Measurements from ENCODE around the gene TRAPPC12. TPM values are rescaled to one million over a fixed set of nuclear protein-coding genes. Genes with fewer than 3 reads are reported as not detected.

The TRAPPC12 gene
- total RNA-seq, 1 experiment from 2014 or later = 86.0 TPM

DNA sequence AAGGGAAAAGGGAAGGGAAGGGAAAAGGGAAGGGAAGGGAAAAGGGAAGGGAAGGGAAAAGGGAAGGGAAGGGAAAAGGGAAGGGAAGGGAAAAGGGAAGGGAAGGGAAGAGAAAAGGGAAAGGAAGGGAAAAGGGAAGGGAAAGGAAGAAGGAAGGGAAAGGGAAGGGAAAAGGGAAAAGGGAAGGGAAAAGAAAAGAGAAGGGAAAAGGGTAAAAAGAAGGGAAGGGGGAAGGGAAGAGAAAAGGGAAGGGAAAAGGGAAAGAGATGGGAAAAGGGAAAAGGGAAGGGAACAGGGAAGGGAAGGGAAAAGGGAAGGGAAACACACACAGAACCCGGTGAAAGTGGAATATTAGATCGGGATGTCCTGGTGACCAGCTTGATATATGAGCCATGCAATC, 42.6 kb upstream of the TRAPPC12 start:
- Mint-ChIP-seq H3K27ac (no peak overlapping the region), H3K4me3 (no peak overlapping the region), H3K9me3 (no peaks in the 10 kb centered on the region), H3K4me1 (no peaks in the 10 kb centered on the region), H3K27me3 (ENCODE audit: low read depth) (no peaks in the 10 kb centered on the region), H3K36me3 (ENCODE audit: insufficient read depth in 1 of 3, low read depth in 3 of 3) (peaks cover 32 to 62% (median 34%) of the 10 kb centered on the region in 3 experiments)
- Histone ChIP-seq H3K79me2 (ENCODE audit: insufficient read depth, low read length) (no peaks in the 10 kb centered on the region), H3K9ac (ENCODE audit: extremely low read depth, insufficient read length, low read length) (no peak overlapping the region), H2BK5ac (ENCODE audit: insufficient read length, low read length) (no peak overlapping the region), H3T11ph (ENCODE audit: low read length) (no peak overlapping the region), H3K14ac (ENCODE audit: insufficient read depth, low read length) (no peak overlapping the region), H3K23ac (ENCODE audit: insufficient read length, low read depth, low read length) (no peak overlapping the region), H2BK120ac (ENCODE audit: low read depth, low read length, poor library complexity, severe bottlenecking) (no peak overlapping the region), H2AFZ (ENCODE audit: low read length) (no peak overlapping the region), H3K4me1 (ENCODE audit: insufficient read depth, low read length) (no peaks in the 10 kb centered on the region), H3K27me3 (ENCODE audit: insufficient read depth, low read length) (no peaks in the 10 kb centered on the region), H2BK20ac (ENCODE audit: low read depth, low read length, poor library complexity, severe bottlenecking) (no peak overlapping the region), H3K79me1 (ENCODE audit: insufficient read depth, low read depth, low read length, poor library complexity, severe bottlenecking) (no peaks in the 10 kb centered on the region), H4K91ac (ENCODE audit: insufficient read length, low read depth, low read length) (no peak overlapping the region), H3K23me2 (ENCODE audit: insufficient read length, low read depth, low read length, poor library complexity, severe bottlenecking) (no peaks in the 10 kb centered on the region), H3K56ac (ENCODE audit: insufficient read length, low read depth, low read length) (no peak overlapping the region), H4K8ac (replicated peaks; ENCODE audit: insufficient read length, low read depth, low read length) (no peak overlapping the region), H4K5ac (ENCODE audit: insufficient read length, low read depth, low read length) (no peak overlapping the region), H3K18ac (ENCODE audit: insufficient read length, low read depth, low read length) (no peak overlapping the region), H2AK5ac (ENCODE audit: insufficient read length, low read length) (no peak overlapping the region), H2BK15ac (ENCODE audit: low read depth, low read length) (no peak overlapping the region), H3K9me3 (ENCODE audit: control insufficient read depth, low read depth, low read length) (no peaks in the 10 kb centered on the region), H3K4me2 (ENCODE audit: insufficient read depth, insufficient read length, low read length) (no peak overlapping the region), H3K27ac (ENCODE audit: insufficient read length, low read depth, low read length) (no peak overlapping the region), H4K20me1 (ENCODE audit: control insufficient read depth, insufficient read depth, insufficient read length) (no peaks in the 10 kb centered on the region), H2BK12ac (ENCODE audit: insufficient read length, low read depth, low read length) (no peak overlapping the region), H3K4ac (ENCODE audit: low read depth, low read length) (no peak overlapping the region)
- DNase-seq = no peak
- WGBS (ENCODE audit: extremely low coverage, insufficient read length, low lambda C conversion rate) = no CpG with 5 or more reads among the region's 2 CpGs
- TF ChIP-seq, protein P1, sequence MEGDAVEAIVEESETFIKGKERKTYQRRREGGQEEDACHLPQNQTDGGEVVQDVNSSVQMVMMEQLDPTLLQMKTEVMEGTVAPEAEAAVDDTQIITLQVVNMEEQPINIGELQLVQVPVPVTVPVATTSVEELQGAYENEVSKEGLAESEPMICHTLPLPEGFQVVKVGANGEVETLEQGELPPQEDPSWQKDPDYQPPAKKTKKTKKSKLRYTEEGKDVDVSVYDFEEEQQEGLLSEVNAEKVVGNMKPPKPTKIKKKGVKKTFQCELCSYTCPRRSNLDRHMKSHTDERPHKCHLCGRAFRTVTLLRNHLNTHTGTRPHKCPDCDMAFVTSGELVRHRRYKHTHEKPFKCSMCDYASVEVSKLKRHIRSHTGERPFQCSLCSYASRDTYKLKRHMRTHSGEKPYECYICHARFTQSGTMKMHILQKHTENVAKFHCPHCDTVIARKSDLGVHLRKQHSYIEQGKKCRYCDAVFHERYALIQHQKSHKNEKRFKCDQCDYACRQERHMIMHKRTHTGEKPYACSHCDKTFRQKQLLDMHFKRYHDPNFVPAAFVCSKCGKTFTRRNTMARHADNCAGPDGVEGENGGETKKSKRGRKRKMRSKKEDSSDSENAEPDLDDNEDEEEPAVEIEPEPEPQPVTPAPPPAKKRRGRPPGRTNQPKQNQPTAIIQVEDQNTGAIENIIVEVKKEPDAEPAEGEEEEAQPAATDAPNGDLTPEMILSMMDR (conservative IDR thresholded peaks at IDR 0.05) = no peak

Data from H9 (cell line).